GM21381 (cell line): ENCODE results near the gene NOVA2.

Source experiments
- ATAC-seq: cut with Tn5 transposase; IDR thresholded peaks from one replicate; pipeline ENCODE4 v1.9.1; 2021; ENCODE audit warnings: mild to moderate bottlenecking, moderate library complexity; ENCODE audit not compliant: unreplicated experiment

Gene NOVA2

DNA sequence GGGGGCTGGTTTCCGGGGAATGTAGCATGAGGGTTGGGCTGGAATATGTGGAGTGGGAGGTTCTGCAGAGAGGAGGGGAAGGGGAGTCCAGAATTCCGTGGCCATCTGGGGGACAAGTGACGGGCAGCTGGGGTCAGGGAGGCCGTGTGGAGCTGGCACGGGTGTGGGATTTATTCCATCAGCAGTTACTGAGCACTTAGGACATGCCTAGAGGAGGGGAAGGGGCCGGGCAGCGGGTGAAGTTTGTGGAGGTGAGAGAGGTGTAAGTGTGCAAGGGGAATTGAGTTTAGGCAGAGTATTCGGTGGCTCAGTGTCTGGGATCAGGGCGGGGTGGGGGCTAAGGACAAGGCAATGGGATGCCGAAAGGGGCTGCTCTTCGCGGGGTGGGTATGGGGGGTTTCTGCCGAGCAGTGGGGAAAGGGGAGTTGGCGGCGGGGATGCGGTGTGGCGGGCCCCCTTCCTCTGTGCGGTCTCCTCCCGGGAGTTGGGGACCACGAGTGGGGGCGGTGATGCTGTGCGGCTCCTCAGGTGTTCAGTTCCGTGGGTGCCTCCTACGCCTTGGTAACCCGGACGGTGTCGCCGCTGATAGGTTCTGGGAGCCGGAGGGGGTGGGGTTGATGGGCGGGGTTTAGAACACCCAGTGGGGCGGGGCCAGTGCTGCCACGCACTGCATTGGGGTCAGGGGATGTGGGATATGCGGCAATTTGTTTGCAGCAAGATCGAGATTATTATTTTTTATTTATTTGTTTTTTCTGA, 27.0 kb upstream of the NOVA2 start:
- no peak for ATAC-seq

DNA sequence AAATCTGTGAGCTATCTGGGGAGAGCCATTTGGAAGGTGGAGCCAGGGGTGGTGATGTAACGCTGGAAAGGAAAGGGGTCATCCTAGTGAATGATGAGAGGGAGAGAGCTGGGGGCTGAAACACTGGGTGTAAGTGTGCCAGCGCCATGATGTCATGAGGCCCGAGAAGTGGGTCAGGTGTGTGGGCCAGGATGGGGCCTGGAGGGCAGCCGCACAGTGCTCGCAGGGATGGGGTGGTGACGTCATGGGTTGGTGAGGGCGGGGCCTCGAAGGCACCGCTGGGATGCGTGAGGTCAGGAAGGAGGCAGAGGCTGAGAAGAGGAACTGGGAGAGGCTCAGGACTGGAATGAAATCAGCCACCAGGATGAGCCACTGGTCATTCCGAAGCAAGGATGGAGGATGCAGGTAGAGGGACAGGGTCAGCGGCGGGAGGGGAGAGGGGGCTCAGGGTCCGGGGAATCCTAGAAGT, 26.0 kb upstream of the NOVA2 start:
- ATAC-seq = no peak

DNA sequence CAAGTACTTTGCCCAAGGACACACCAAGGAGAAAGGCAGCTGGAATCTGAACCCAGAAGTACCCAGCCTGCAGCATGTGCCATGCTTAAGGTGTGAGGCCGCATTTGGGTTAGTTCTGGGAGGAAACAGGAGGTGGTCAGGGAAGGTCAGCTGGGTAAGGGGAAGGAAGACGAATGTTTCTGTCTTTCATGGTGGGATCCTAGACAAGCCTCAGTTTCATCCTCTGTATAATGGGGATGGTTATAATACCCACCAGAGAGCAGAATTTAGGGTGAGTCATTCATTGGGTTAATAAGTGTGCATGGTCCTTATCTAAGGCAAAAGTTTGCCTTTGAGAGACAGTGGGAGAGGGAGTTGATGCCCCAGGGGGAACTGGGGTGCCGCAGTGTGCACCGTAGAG, 25.2 kb upstream of the NOVA2 start:
- ATAC-seq = no peak

GRCh38 chr19:45996933-45997332, 23.3 kb upstream of the NOVA2 start:
- no peak for ATAC-seq

DNA sequence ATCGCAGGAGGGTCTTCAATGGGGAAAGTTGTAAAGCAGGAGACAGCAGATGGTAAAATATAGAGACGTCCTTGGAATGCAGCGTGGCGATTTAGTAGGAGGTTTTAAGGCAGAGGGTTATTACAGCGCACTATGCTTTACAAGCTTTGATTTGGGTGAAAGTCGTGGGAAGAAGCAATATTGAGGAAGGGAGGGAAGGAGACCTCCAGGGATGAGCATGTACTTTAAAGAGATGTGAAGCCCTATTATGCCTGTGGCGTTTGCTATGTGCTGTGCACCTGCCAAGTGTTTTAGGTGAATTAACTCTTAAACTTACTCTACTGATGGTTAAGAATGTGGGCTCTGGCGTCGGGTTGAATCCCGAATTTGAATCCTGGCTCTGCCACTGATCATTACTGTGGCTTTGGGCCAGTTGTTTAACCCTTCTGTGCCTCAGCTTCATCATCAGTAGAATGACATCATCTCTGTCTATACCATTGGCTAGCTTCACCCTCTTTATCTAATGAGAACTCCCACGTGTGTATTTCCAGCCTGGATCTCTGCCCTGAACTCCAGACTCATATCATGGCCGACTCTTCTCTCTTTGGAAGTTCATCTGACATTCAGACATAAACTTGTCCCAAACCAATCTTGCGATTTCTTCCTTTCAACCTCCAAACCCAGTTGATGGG, 22.2 kb upstream of the NOVA2 start:
- no peak for ATAC-seq

DNA sequence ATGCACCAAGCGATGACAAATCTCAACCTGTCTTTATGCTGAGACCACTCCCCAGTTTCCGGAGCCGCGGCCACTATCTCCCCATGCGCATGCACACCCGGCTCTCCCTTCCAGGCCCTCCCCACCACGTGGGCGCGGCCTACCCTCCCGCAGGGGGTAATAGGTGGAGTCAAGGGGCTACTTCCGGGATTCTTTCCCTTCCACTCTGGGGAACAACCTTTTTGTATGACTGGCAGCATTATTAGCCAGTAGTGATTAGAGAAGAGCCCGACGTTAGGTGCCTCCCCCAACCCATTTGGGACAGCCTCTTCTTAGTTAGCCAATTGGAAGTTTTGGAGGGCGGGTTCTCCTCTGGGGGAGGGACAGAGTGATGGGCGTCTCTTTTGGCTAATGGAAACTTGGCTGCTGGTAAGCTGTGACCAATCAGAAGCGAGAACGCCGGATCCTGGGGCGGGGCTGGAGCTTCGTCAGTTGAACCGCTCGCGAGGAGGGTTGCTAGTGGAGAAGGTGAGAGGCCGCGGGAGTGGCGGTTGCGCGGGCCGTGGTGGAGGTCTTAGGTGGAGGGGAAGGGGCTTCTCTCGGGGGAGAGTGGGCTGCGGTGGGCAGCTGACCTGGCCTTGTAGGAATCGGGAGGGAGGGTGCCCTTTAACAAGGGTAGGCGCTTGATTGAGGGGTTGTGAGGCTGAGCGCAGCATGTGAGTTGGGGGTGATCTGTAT, 21.5 kb upstream of the NOVA2 start, which contains the start of gene CCDC61:
CCDC61 (plus strand) TSS at position 470 of the 717 bp plus-strand sequence. CDS start 7,552 bp downstream, outside the sequence.
- peak; percentile 96 for ATAC-seq

DNA sequence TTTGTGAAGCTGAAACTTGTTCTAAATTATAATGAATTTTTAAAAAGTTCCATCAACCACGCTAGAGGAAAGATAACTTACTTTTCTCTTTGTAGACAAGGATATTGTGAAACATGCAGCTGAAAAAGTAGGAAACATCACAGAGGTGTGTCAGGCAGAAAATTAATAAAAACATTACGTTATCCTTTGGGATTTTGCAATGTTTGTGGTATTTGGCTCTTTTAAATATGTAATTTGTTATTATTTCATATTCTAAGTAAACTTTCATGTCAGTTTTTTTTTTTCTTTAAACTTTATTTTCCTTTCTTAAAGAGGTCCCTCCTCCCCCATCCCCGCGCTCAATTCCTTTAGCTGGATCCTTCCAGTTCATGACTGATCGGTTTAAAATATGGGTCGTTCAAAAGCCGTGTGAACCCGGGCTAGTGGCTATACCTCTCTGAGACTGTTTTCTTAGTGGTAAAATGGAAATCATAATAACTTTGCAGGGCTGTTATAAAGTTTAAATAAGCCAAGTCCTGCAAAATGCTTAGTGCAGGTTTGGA, 20.9 kb upstream of the NOVA2 start:
- ATAC-seq = no peak

DNA sequence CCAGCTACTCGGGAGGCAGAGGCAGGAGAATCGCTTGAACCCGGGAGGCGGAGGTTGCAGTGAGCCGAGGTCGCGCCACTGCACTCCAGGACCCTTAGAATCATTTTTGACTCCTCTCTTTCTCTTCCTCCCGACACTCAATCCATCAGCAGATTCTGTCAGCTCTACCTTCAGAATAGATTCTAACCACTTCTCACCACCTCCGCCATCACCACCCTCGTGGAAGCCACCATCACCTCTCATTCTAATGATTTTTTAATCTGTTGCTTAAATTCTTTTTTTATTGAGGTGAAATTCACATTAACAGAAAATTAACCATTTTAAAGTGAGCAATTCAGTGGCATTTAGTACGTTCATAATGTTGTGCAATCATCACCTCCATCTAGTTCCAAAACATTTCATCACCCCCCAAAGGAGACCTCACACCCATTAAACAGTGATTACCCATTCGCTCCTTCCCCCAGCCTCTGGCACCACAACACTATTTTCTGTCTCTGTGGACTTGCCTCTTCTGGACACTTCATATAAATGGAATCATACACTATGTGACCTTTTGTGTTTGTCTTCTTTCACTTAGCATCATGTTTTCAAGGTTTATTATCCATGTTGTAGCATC, 16.6 kb upstream of the NOVA2 start:
- no peak for ATAC-seq

GRCh38 chr19:45985321-45985720, 11.7 kb upstream of the NOVA2 start:
- no peak for ATAC-seq

DNA sequence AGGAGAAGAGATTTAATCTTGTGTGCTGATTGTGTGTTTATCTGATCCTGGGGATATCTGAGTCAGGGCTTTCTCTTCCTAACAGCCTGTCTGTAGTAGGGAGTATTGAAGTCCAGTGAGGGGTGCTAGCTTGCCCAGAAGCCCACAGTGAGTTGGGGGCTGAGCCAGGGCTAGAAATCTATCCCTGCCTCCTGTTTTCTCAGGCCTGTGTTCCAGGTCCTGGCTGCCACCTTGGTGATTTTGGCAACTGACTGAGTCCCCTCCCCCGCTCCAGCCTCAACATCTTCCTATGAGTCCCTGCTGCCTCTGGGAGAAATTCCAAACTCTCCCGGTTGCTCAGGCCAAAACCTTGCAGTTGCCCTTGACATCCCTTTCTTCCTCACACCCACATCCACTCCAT, 7.7 kb upstream of the NOVA2 start:
- ATAC-seq = no peak

DNA sequence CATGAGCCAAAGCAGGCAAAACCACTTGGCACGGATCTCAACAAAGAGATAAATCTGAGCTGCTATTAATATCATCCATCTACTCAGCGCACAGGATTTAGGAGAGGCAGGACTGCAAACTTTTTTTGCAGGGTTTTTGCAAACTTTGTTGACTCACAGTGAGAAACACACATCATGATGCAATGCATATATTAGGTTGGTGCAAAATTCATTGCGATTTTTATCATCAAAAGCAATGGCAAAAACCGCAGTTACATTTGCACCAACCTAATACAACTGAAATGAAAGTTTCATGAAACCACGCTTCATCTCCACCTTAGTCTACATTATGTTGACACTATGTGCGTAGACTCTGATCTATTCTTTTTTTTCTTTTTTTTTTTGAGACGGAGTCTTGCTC, 4.5 kb upstream of the NOVA2 start:
- no peak for ATAC-seq

- no peak for ATAC-seq
These were observed 2.5 kb upstream of the NOVA2 start for GRCh38 chr19:45976178-45976577.

GRCh38 chr19:45975306-45976070, 1.8 kb upstream of the NOVA2 start:
- ATAC-seq = no peak

GRCh38 chr19:45972947-45973540, 621 bp downstream of the NOVA2 start:
- no peak for ATAC-seq

DNA sequence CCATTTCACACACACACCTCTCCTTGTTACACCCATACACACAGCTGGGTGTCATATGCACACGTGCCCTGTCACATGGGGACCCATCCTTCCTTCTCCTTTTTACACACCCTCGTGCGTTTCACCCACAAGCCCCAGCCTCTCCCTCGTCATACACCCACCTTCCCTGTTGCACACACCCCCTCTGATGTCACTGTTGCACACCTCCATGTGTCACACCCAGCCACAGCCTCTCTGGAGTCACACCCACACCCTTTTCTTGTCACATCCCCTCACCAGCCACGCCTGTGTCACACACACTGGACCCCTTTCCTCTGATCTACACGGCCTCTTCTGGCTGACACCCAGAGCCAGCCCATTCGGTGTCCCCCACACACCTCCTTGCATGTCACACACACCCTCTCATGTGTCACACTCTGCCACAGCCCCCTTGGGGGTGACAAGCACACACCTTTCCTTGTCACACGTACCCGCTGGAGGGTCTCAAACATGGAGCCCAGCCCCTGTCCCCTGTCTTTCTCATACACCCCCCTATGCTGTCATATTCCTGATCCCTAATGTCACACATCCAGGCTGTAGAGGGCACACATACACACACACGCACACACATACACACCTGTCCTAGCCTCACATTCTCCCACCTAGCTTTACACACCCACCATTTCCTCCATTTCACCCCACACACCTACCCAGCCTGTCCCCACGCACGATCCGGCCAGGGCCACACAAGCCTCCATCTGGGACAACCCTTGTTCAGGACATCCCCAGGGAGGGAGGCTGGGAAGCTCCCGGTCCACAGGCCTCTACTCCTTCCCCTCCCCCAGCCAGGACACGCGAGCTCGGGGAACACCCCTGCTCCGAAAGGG, 1.4 kb downstream of the NOVA2 start:
- no peak for ATAC-seq

DNA sequence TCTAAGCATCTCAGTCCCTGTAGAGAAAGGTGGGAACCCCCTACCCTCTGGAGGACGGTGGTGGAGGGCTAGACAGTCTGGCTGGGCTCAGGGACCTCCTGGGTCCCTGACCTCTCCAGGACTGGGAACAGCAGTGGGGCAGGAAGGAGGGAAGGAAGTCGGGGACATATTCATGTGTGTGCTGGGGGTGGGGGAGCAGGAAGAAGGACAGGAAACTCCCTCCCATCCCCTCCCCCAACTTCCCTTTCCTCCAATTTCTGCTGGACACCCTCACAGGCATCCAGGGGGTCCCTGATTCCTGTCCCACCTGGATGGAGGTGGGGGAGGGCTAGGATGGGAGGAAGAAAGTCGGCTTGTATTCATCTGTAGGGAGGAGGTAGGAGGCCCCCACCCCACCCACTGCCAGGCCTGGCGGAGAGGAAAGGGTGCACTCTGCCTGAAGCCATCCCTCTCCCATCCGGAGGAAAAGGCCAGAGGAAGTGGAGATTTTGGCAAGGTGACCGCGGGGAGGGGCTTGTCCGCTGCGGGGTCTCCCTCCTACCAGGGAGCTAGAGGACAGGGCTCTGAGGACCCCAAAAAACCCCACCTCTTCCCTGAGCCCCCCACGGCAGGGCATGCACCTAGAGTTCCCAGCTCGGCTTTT, 2.3 kb downstream of the NOVA2 start:
- no peak for ATAC-seq

DNA sequence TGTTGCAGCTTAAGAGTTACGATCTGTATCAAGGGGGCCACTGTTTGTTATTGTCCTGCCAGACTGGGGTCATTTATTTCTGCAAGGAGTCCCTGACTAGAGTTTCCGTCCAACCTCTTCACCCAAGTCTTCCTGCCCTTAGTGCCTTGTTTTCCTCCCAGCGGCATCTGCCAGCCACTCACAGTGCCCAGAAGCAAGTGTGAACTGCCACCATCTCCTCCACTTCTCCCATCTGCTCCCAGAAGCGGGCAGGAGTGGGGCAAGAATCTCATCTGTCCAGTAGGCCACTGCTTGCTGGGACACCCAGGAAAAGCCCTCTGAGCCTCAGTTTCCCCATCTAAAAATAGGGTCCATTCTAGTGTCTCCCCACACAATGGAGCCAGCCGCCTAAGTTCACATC, 4.0 kb downstream of the NOVA2 start:
- ATAC-seq = no peak

DNA sequence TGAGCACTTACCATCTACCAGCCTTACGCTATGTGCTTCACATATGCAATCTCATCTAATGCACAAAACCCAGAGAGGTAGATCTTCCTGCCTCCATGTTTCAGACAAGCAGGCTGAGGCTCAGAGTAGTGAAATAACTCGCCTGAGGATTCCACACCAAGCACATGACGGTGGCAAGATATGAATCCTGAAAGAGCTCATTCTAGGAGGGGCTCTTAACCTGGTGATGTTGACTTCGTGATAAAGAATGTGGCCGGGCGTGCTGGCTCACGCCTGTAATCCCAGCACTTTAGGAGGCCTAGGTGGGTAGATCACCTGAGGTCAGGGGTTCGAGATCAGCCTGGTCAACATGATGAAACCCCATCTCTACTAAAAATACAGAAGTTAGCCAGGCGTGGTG, 5.0 kb downstream of the NOVA2 start:
- ATAC-seq = no peak
